Gastrocnemius medialis (tissue), 4 donors: ENCODE data around the gene MBNL2. TPM values are rescaled to one million over a fixed set of nuclear protein-coding genes. Genes with fewer than 3 reads are reported as not detected.
A peak's percentile ranks its signal among the peaks of the same experiment; 100 is the strongest.

Experiments used
- ATAC-seq, 2 donors: fragments of 150-250 bp; one replicate each; pipeline ENCODE4 v1.9.1; 2016
- DNase-seq, 2 donors: peaks; one replicate each; pipeline ENCODE4 v3.0.0-alpha.2; 2019
- H3K27ac ChIP-seq, 4 donors: fragments of 200-600 bp; sonication (generic); 1 replicate in 1 of 4; 2 replicates in 3 of 4; pipeline ENCODE4 v1.5.1; 2016 to 2018; ENCODE audit warnings: mild to moderate bottlenecking in 2 of 4, moderate library complexity in 1 of 4
- H3K27me3 ChIP-seq, 3 donors: fragments of 200-600 bp; sonication (generic) in 2 of 3; 1 replicate in 1 of 3; 2 replicates in 2 of 3; pipeline versions ENCODE4 v1.5.1 to v1.6.0; 2016 to 2019; ENCODE audit warnings: mild to moderate bottlenecking in 1 of 3, moderate library complexity in 1 of 3
- H3K36me3 ChIP-seq, 2 donors: fragments of 200-600 bp; sonication (generic) in 1 of 2; one replicate each; pipeline ENCODE4 v1.5.1; 2017 to 2018
- H3K4me1 ChIP-seq, 2 donors: fragments of 200-600 bp; sonication (generic) in 1 of 2; one replicate each; pipeline ENCODE4 v1.5.1; 2016 to 2017; ENCODE audit warnings: mild to moderate bottlenecking in 2 of 2
- H3K4me3 ChIP-seq, 4 donors: fragments of 200-600 bp; sonication (generic) in 3 of 4; 1 replicate in 1 of 4; 2 replicates in 3 of 4; pipeline ENCODE4 v1.5.1; 2016 to 2019; ENCODE audit warnings: mild to moderate bottlenecking in 2 of 4
- H3K9me3 ChIP-seq, 3 donors: fragments of 200-600 bp; sonication (generic) in 2 of 3; 1 replicate in 1 of 3; 2 replicates in 2 of 3; pipeline ENCODE4 v1.5.1; 2016 to 2019
- POLR2A ChIP-seq, 2 donors: fragments of 450-650 bp; IDR thresholded peaks; one replicate each; pipeline ENCODE4 v1.6.1; 2017; ENCODE audit warnings: antibody characterized with exemption in 2 of 2, mild to moderate bottlenecking in 2 of 2, moderate library complexity in 2 of 2
- in situ Hi-C, 4 donors: fragments of 200-750 bp; cut with MboI; loops; one replicate each; pipeline versions ENCODE4 v1.15.0 to v1.8.0; 2017; ENCODE audit warnings: low sequenced_read_pairs in 4 of 4
- intact Hi-C: fragments of 100-400 bp; cut with DNase I; formaldehyde crosslinking; loops from one replicate; pipeline ENCODE4 v1.15.1; 2023; ENCODE audit warnings: low total_unique reads
- total RNA-seq, 4 donors: library from RNA; depleted of rRNA; stranded (reverse); fragments of >200 nt; gene quantifications; one replicate each; pipeline versions ENCODE4 v1.1.0 to v1.2.3, GENCODE V29; 2016
- TF ChIP-seq, protein P1 (sequence below), 5 experiments: fragments of 450-650 bp in 3 of 5; fragments of 200-600 bp in 2 of 5; sonication (generic) in 2 of 5; IDR thresholded peaks in 4 of 5; conservative IDR thresholded peaks in 1 of 5; 1 replicate in 4 of 5; 2 replicates in 1 of 5; pipeline ENCODE4 v1.5.1; 2016 to 2019; ENCODE audit warnings: antibody characterized with exemption in 5 of 5, mild to moderate bottlenecking in 3 of 5, moderate library complexity in 3 of 5

MBNL2 gene
- total RNA-seq, 4 donors from 2014 or later: 47.9 to 92.0 (median 71.3) TPM

DNA sequence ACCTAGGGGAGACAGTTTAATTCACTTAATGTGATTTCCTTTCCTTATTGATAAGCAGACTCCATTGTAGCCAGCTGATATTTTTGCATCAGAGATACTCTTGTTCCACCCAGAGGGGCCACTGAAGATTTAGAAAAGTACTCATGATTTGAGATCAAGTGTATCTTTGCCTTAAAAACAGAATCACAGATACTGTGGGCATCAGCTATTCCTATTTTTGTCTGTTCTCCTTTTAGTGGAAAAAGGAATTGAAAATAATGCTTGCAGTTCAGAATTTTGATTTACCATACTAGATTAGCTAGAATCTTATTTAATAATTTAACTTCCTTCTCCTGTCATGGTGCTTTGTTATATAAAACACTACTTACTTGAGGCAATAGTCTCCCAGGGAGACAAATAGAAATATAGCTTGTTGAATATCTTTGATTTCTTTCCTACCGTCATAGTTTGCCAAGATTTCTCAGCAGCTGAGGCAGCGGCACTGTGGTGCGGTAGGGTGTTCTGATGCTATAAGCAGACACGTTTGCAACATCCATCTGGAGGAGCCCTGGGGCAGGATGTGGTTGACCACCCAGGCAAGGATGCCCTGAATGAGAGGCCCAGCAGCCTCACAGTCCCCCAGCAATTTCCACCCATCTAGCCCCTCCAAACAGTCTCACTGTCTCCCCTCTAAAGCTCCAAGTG lies 164.8 kb downstream of the MBNL2 start:
- H3K36me3 ChIP-seq: peaks cover 0 to 21% of the 10 kb centered on the region in 2 donors
- DNase-seq (no peak), ATAC-seq (no peak)
- no peak for TF ChIP-seq POLR2A (IDR thresholded peaks at IDR 0.05)
- TF ChIP-seq, protein P1, sequence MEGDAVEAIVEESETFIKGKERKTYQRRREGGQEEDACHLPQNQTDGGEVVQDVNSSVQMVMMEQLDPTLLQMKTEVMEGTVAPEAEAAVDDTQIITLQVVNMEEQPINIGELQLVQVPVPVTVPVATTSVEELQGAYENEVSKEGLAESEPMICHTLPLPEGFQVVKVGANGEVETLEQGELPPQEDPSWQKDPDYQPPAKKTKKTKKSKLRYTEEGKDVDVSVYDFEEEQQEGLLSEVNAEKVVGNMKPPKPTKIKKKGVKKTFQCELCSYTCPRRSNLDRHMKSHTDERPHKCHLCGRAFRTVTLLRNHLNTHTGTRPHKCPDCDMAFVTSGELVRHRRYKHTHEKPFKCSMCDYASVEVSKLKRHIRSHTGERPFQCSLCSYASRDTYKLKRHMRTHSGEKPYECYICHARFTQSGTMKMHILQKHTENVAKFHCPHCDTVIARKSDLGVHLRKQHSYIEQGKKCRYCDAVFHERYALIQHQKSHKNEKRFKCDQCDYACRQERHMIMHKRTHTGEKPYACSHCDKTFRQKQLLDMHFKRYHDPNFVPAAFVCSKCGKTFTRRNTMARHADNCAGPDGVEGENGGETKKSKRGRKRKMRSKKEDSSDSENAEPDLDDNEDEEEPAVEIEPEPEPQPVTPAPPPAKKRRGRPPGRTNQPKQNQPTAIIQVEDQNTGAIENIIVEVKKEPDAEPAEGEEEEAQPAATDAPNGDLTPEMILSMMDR (IDR thresholded peaks at IDR 0.05 in 4 of 5, conservative IDR thresholded peaks at IDR 0.05 in 1 of 5): no peak
- no peaks in the 10 kb centered on the region for H3K9me3 ChIP-seq
- in situ Hi-C loops (no loop called here), intact Hi-C loops (no loop called here)
- peaks cover 0 to 4% of the 10 kb centered on the region in 2 donors for H3K4me1 ChIP-seq
- H3K27ac ChIP-seq: no peak overlapping the region
- H3K27me3 ChIP-seq: no peaks in the 10 kb centered on the region
- no peak overlapping the region for H3K4me3 ChIP-seq

DNA sequence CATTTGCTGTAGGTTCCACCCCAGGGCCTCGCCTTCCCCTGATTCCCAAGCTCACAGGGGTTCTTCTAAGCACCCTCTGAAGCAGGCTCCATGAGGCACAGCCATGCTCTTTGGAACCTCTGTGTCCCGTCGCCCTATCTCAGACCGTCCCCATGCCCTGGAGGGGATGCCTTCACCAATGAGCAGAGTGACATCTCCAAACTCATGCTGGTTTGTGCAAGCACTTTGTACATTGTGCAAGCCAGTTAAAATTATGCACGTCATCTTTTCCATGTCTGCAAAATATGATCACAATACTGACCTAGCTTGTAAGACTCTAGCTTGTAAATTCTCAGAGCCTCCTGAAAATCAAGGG lies 165.3 kb downstream of the MBNL2 start:
- H3K4me1 ChIP-seq: peaks cover 0 to 4% of the 10 kb centered on the region in 2 donors
- no peak overlapping the region for H3K4me3 ChIP-seq
- TF ChIP-seq, protein P1 (IDR thresholded peaks at IDR 0.05 in 4 of 5, conservative IDR thresholded peaks at IDR 0.05 in 1 of 5): no peak
- no peak for TF ChIP-seq POLR2A (IDR thresholded peaks at IDR 0.05)
- intact Hi-C loops: no loop called here
- ATAC-seq (peak in 1 of 2 donors; percentile 26), DNase-seq (no peak)
- H3K9me3 ChIP-seq: no peaks in the 10 kb centered on the region
- peaks cover 0 to 25% of the 10 kb centered on the region in 2 donors for H3K36me3 ChIP-seq
- H3K27ac ChIP-seq: no peak overlapping the region
- in situ Hi-C loops: no loop called here
- H3K27me3 ChIP-seq: no peaks in the 10 kb centered on the region

DNA sequence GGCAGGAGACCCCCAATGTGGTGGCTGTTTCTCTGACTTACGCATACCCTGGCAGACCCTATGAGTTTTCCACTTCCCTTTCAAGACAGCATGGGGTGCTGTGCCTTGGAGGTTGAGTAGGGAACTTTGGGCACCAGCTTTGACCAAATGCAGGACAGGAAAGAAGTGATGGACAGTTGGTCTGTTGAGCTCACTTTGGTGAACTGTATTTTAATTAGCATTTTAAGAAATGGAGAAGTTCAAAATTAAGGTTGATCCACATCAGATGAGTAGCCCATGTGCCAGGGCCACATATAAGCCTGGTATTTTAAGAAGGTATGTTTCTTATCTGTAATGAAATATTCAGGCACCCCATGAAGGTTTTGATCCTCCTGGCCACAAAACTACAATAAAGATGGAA lies 165.8 kb downstream of the MBNL2 start:
- Histone ChIP-seq H3K4me3 (no peak overlapping the region), H3K27me3 (no peaks in the 10 kb centered on the region), H3K9me3 (no peaks in the 10 kb centered on the region), H3K4me1 (peaks cover 0 to 4% of the 10 kb centered on the region in 2 donors), H3K27ac (no peak overlapping the region), H3K36me3 (peaks cover 0 to 29% of the 10 kb centered on the region in 2 donors)
- no peak for TF ChIP-seq POLR2A (IDR thresholded peaks at IDR 0.05)
- TF ChIP-seq, protein P1 (IDR thresholded peaks at IDR 0.05 in 4 of 5, conservative IDR thresholded peaks at IDR 0.05 in 1 of 5): no peak
- intact Hi-C loops: no loop called here
- DNase-seq (no peak), ATAC-seq (no peak)
- in situ Hi-C loops: no loop called here

DNA sequence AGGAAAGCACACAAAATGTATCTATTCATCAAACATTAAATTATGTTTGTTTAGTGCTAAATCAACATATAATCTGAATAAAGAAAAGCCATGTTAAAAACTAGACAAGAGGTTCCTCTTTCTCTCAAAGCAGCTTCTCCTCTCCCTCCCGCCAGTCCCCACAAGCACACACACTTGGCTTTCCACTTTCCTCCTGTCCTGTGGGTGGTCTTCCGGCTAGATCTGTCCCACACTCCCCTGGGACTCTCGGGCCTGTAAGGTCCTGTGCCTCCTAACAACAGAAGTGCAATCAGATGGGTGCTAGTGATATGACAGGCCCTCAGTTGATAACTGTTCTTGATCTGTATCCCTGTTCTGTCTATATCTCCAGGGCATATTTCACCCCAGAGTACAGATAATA lies 166.2 kb downstream of the MBNL2 start:
- TF ChIP-seq, protein P1 (IDR thresholded peaks at IDR 0.05 in 4 of 5, conservative IDR thresholded peaks at IDR 0.05 in 1 of 5): no peak
- TF ChIP-seq POLR2A (IDR thresholded peaks at IDR 0.05): no peak
- no peak for ATAC-seq
- intact Hi-C loops: no loop called here
- Histone ChIP-seq H3K27ac (no peak overlapping the region), H3K4me3 (no peak overlapping the region), H3K36me3 (peaks cover 0 to 29% of the 10 kb centered on the region in 2 donors), H3K9me3 (no peaks in the 10 kb centered on the region), H3K27me3 (no peaks in the 10 kb centered on the region), H3K4me1 (peaks cover 0 to 4% of the 10 kb centered on the region in 2 donors)
- in situ Hi-C loops: no loop called here
- no peak for DNase-seq
